ENCODE measurements around the gene SUV39H2. TPM values are rescaled to one million over a fixed set of nuclear protein-coding genes. Genes with fewer than 3 reads are reported as not detected.

Gene SUV39H2
- total and polyA plus RNA-seq, 10 of the 15 experiments (the other 5 are each of a cell fraction or from before 2014, with no cell fraction given): 24.3 to 41.1 (median 30.0) TPM

DNA sequence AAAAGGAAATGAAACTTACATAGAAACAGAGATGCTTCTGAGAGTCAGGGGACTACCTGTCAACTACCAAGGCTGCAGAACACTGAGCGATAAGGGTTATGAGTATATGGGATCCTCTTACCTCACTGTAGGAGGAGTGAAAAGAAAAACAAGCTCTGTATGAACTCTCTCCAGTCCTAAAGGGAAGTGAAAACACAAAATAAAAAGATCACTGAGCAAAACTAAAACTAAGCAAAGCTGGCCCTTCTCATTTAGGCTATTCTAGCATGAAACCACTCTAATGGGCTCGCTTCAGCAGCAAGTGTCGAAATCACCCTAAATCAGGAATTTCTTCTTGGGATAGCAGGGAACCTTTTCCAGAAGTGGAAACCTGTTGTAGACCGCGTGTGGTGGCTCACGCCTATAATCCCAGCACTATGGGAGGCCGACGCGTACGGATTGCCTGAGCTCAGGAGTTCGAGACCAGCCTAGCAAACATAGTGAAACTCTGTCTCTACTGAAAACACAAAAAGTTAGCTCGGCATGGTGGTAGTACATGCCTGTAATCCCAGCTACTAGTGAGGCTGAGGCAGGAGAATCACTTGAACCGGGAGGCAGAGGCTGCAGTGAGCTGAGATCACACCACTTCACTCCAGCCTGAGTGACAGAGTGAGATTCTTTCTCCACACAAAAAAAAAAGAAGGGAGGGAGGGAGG is 48.2 kb downstream of the SUV39H2 start (continued):
- TF ChIP-seq ZBTB40 (IDR thresholded peaks at IDR 0.05; ENCODE audit: borderline replicate concordance) (no peak), RFX5 (IDR thresholded peaks at IDR 0.05; ENCODE audit: low read depth, low read length) (no peak), ASH2L (IDR thresholded peaks at IDR 0.05; ENCODE audit: borderline replicate concordance, low read depth) (no peak), TCF12 (IDR thresholded peaks at IDR 0.05; ENCODE audit: low read depth, low read length) (0 out of 2 replicates have a peak, but pooled peaks have one; percentile 16)

DNA sequence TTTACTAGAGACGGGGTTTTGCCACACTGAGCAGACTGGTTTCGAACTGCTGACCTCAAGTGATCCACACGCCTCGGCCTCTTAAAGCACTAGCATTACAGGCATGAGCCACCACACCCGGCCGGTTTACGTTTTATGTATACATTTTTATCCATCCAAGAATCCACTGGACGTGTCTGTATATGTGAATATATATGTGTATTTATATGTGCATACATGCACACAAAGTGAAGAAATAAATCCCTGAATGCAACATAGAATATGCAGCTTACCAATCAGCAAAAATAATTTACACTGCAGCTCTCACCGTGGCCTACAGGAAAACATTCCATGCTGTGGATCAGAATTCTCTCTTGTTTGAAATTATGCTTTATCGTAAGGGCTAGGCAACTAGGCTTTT is 51.9 kb downstream of the SUV39H2 start:
- SMC1A ChIA-PET (ENCODE audit: uncharacterized antibody, unreplicated experiment): no interaction called here
- Histone ChIP-seq H3K27ac (ENCODE audit: control insufficient read depth, insufficient read depth) (no peak overlapping the region), H3K79me2 (ENCODE audit: control insufficient read depth, insufficient read depth, low read length) (no peaks in the 10 kb centered on the region; the same call in 1 of the 2 replicates), H2AFZ (ENCODE audit: control insufficient read depth, low read depth, low read length) (no peak overlapping the region), H3K9ac (ENCODE audit: control insufficient read depth, insufficient read depth, low read length) (no peak overlapping the region), H3K4me3 (no peak overlapping the region), H3K36me3 (ENCODE audit: control insufficient read depth in 2 of 2, insufficient read depth in 2 of 2, low read length in 1 of 2) (peaks cover 5 to 43% of the 10 kb centered on the region in 2 experiments; a peak in 3 of 4 replicates), H3K9me3 (replicated peaks; ENCODE audit: control insufficient read depth, insufficient read depth, low read length) (no peaks in the 10 kb centered on the region), H4K20me1 (ENCODE audit: control insufficient read depth, insufficient read depth) (no peaks in the 10 kb centered on the region), H3K4me1 (ENCODE audit: control insufficient read depth, insufficient read depth, low read length) (peaks cover 20% of the 10 kb centered on the region), H3K4me2 (ENCODE audit: control insufficient read depth, insufficient read depth) (no peak overlapping the region), H3K27me3 (replicated peaks in 1 of 2; ENCODE audit: control insufficient read depth in 2 of 2, insufficient read depth in 2 of 2, low read length in 1 of 2) (no peaks in the 10 kb centered on the region)
- in situ Hi-C loops (cut with MboI): no loop called here
- intact Hi-C loops (cut with micrococcal nuclease; ENCODE audit: unreplicated experiment): no loop called here
- no peak for ATAC-seq
- RAD21 ChIA-PET (ENCODE audit: unreplicated experiment): no interaction called here
- no peak for DNase-seq (ENCODE audit: low read depth, low spot score)
- no TSS peak for BruUV-seq (replicated peaks)
- CTCF ChIA-PET: no interaction called here
- FAIRE-seq: no peak
- WGBS (ENCODE audit: insufficient coverage, insufficient replicate concordance, low lambda C conversion rate, missing lambda C conversion rate): over 99% methylated on average over 10 of the region's 10 CpGs
- POLR2A ChIA-PET: no interaction called here
- no peak for TF ChIP-seq NFYB (IDR thresholded peaks at IDR 0.05; ENCODE audit: insufficient read depth, low read depth, low read length)
- no peak for TF ChIP-seq MTA3 (IDR thresholded peaks at IDR 0.05; ENCODE audit: borderline replicate concordance, low read length)
- TF ChIP-seq, protein P1, sequence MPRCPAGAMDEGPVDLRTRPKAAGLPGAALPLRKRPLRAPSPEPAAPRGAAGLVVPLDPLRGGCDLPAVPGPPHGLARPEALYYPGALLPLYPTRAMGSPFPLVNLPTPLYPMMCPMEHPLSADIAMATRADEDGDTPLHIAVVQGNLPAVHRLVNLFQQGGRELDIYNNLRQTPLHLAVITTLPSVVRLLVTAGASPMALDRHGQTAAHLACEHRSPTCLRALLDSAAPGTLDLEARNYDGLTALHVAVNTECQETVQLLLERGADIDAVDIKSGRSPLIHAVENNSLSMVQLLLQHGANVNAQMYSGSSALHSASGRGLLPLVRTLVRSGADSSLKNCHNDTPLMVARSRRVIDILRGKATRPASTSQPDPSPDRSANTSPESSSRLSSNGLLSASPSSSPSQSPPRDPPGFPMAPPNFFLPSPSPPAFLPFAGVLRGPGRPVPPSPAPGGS (IDR thresholded peaks at IDR 0.05; ENCODE audit: borderline replicate concordance, insufficient read depth, low read depth, low read length, poor library complexity, severe bottlenecking): no peak
- TF ChIP-seq SRF (IDR thresholded peaks at IDR 0.05; ENCODE audit: low read depth in 2 of 2, low read length in 2 of 2): no peak
- no peak for TF ChIP-seq PAX5 (IDR thresholded peaks at IDR 0.05; ENCODE audit: borderline replicate concordance, low read depth, low read length)
- TF ChIP-seq CHD4 (IDR thresholded peaks at IDR 0.05): no peak
- no peak for TF ChIP-seq CBX3 (IDR thresholded peaks at IDR 0.05; ENCODE audit: borderline replicate concordance, low read depth)
- TF ChIP-seq MXI1 (IDR thresholded peaks at IDR 0.05; ENCODE audit: low read depth, low read length): no peak
- no peak for TF ChIP-seq IKZF1 (conservative IDR thresholded peaks at IDR 0.05)
- no peak for TF ChIP-seq WRNIP1 (IDR thresholded peaks at IDR 0.05; ENCODE audit: borderline replicate concordance, low read depth, low read length)
- no peak for TF ChIP-seq TCF7 (IDR thresholded peaks at IDR 0.05; ENCODE audit: borderline replicate concordance)
- TF ChIP-seq ZZZ3 (IDR thresholded peaks at IDR 0.05; ENCODE audit: control insufficient read depth, insufficient read length, low read depth): no peak
- TF ChIP-seq PKNOX1 (IDR thresholded peaks at IDR 0.05): no peak

All from GM12878 (cell line).